ENCODE results near the gene GALNT18. TPM values are rescaled to one million over a fixed set of nuclear protein-coding genes. Genes with fewer than 3 reads are reported as not detected.

GALNT18 gene
- total and polyA plus RNA-seq, 7 experiments from 2014 or later: 0.15 to 1.7 (median 0.20) TPM; not detected in 4

DNA sequence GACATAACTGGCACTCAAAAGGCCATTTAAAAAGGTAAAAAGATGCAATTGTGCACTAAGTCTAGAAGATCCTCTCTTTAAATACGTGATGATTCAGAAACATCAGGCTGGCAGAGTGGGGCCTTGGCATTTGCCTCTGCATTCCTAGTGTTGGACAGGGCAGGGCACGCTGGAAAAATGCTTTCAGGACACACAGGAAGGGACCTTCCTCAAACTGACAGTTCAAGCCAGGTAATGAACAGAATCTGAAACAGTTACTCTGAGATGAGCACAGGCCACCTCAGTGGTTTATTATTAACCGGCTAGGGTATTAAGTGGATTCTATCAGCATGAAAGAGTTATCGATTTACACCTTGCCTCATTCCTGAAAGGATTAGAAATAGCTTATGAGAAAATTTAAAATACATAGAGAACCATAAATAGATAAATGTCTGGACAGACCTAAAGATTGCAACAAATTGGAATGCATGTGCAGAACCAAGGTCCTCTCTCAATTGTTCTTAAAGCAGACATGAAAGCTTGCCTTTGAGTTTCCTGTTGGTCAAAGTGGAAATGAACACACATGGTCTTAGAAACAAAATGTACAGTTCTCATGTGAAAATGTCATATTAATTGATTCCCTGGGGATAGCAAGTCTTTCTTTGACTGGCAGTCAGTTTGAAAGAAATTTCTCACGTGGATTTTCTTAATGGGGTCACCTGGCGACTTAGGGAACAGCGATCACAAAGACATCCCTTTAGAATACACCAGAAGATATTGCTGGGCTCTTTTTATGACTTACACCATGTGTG is 247.3 kb downstream of the GALNT18 start:
- H3K36me3 Mint-ChIP-seq: no peaks in the 10 kb centered on the region
- H3K27ac Mint-ChIP-seq: no peak overlapping the region
- no peak overlapping the region for H3K4me3 ChIP-seq (ENCODE audit: low read length)
- ATAC-seq: no peak
- POLR2A ChIA-PET: no interaction called here
- peaks cover 0 to 2% (median 0%) of the 10 kb centered on the region in 11 donors for H3K9me3 Mint-ChIP-seq
- no peak for DNase-seq
- H3K4me3 Mint-ChIP-seq: no peak overlapping the region
- H3K27ac ChIP-seq (ENCODE audit: low read depth, low read length): no peak overlapping the region
- H3K36me3 ChIP-seq (ENCODE audit: control insufficient read depth in 2 of 3, insufficient read depth in 3 of 3, low read length in 3 of 3): no peaks in the 10 kb centered on the region
- H3K4me1 Mint-ChIP-seq: no peaks in the 10 kb centered on the region
- no peaks in the 10 kb centered on the region for H3K4me1 ChIP-seq (ENCODE audit: control insufficient read depth in 2 of 2, insufficient read depth in 2 of 2, low read length in 2 of 2)
- CTCF ChIA-PET: interaction anchor here (0.8 kb wide), 1 partner anchor 346 kb away, joined by 3 read pairs; no protein-coding TSS in a partner anchor
- H3K9me3 ChIP-seq (ENCODE audit: control insufficient read depth in 2 of 3, low read length in 3 of 3): no peaks in the 10 kb centered on the region
- intact Hi-C loops (cut with micrococcal nuclease): no loop called here
- H3K27me3 Mint-ChIP-seq: peaks cover 0 to 26% (median under 1%) of the 10 kb centered on the region in 5 donors
- no peaks in the 10 kb centered on the region for H3K27me3 ChIP-seq (ENCODE audit: control insufficient read depth in 2 of 2, insufficient read depth in 2 of 2, low read length in 2 of 2)

DNA sequence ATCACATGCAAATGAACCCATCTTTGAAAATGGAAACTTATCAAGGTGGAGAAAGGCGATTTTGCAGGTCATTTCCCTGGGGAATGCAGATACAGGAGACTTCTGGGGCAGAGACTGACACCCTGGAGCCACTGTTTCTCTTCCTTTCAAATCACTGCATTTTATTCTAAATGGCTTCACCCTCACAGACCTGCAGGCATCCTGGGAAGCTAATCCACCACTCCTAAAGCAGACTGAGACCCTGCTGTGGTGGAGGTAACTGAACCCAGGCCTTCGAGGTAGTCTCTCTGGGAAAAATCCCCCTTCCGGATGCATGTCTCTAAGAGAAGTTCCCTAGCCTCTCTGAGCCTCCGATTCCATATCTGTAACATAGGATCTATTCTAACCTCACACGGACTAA is 247.9 kb downstream of the GALNT18 start:
- Mint-ChIP-seq H3K9me3 (peaks cover 0 to 4% (median 0%) of the 10 kb centered on the region in 11 donors), H3K4me3 (no peak overlapping the region), H3K36me3 (peaks cover 0 to 4% (median 0%) of the 10 kb centered on the region in 5 donors), H3K27ac (no peak overlapping the region), H3K4me1 (no peaks in the 10 kb centered on the region), H3K27me3 (peaks cover 0 to 30% (median 6%) of the 10 kb centered on the region in 5 donors)
- Histone ChIP-seq H3K27ac (ENCODE audit: low read depth, low read length) (no peak overlapping the region), H3K27me3 (ENCODE audit: control insufficient read depth in 2 of 2, insufficient read depth in 2 of 2, low read length in 2 of 2) (no peaks in the 10 kb centered on the region), H3K4me3 (ENCODE audit: low read length) (no peak overlapping the region), H3K4me1 (ENCODE audit: control insufficient read depth in 2 of 2, insufficient read depth in 2 of 2, low read length in 2 of 2) (no peaks in the 10 kb centered on the region), H3K36me3 (ENCODE audit: control insufficient read depth in 2 of 3, insufficient read depth in 3 of 3, low read length in 3 of 3) (no peaks in the 10 kb centered on the region), H3K9me3 (ENCODE audit: control insufficient read depth in 2 of 3, low read length in 3 of 3) (no peaks in the 10 kb centered on the region)
- intact Hi-C loops (cut with micrococcal nuclease): no loop called here
- ChIA-PET CTCF (no interaction called here), POLR2A (no interaction called here)
- DNase-seq: no peak
- no peak for ATAC-seq

DNA sequence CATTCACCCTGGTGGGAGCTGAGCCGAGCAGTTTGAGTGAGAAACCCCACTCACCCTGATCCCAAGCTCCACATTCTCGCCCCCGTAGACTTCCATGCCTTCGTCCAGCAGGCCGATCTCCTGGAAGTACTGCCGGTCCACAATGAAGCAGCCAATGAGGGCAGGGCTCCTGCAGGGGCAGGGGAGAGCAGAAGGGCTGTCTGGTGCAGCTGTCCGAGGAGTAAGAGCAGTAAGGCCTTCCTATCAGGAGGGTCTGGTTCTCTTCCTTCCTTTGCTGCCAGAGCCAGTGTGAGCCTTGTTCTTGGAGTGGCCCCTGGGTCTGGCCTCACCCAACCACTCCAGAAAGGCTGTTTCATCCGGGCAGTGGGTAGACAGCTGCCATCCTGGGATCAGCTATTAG is 249.3 kb downstream of the GALNT18 start:
- H3K36me3 Mint-ChIP-seq: peaks cover 0 to 6% (median 0%) of the 10 kb centered on the region in 5 donors
- no peak for ATAC-seq
- H3K27me3 Mint-ChIP-seq: peaks cover 0 to 30% (median 9%) of the 10 kb centered on the region in 5 donors
- H3K4me1 Mint-ChIP-seq: no peaks in the 10 kb centered on the region
- H3K27ac ChIP-seq (ENCODE audit: low read depth, low read length): no peak overlapping the region
- DNase-seq: no peak
- no peaks in the 10 kb centered on the region for H3K36me3 ChIP-seq (ENCODE audit: control insufficient read depth in 2 of 3, insufficient read depth in 3 of 3, low read length in 3 of 3)
- no peak overlapping the region for H3K27ac Mint-ChIP-seq
- intact Hi-C loops (cut with micrococcal nuclease): no loop called here
- H3K4me3 ChIP-seq (ENCODE audit: low read length): no peak overlapping the region
- no peak overlapping the region for H3K4me3 Mint-ChIP-seq
- POLR2A ChIA-PET: no interaction called here
- peaks cover 0 to 14% (median 6%) of the 10 kb centered on the region in 11 donors for H3K9me3 Mint-ChIP-seq
- H3K9me3 ChIP-seq (ENCODE audit: control insufficient read depth in 2 of 3, low read length in 3 of 3): no peaks in the 10 kb centered on the region
- CTCF ChIA-PET: no interaction called here
- no peaks in the 10 kb centered on the region for H3K27me3 ChIP-seq (ENCODE audit: control insufficient read depth in 2 of 2, insufficient read depth in 2 of 2, low read length in 2 of 2)
- H3K4me1 ChIP-seq (ENCODE audit: control insufficient read depth in 2 of 2, insufficient read depth in 2 of 2, low read length in 2 of 2): no peaks in the 10 kb centered on the region

DNA sequence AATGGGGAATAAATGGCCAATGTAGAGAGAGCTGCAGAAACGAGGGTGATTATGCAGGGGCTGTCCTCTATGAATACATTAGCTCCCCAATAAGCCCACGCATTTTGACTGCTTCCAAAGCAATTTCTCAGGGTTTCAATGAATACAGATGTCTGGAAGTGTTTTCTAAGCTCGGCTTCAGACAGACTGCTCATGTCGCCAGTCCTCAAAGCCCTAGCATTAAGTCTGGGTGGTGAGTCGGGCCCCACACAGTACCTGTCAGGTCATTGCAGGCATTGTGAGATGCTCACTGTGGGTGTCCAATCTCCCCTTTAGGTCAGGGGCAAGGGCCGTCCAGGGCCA is 250.9 kb downstream of the GALNT18 start:
- ATAC-seq (no peak), DNase-seq (no peak)
- Mint-ChIP-seq H3K9me3 (peaks cover 0 to 19% (median 6%) of the 10 kb centered on the region in 11 donors), H3K4me1 (no peaks in the 10 kb centered on the region), H3K36me3 (peaks cover 0 to 6% (median 0%) of the 10 kb centered on the region in 5 donors), H3K27ac (no peak overlapping the region), H3K27me3 (peaks cover 0 to 30% (median 10%) of the 10 kb centered on the region in 5 donors), H3K4me3 (no peak overlapping the region)
- Histone ChIP-seq H3K4me3 (ENCODE audit: low read length) (no peak overlapping the region), H3K27ac (ENCODE audit: low read depth, low read length) (no peak overlapping the region), H3K27me3 (ENCODE audit: control insufficient read depth in 2 of 2, insufficient read depth in 2 of 2, low read length in 2 of 2) (no peaks in the 10 kb centered on the region), H3K4me1 (ENCODE audit: control insufficient read depth in 2 of 2, insufficient read depth in 2 of 2, low read length in 2 of 2) (no peaks in the 10 kb centered on the region), H3K9me3 (ENCODE audit: control insufficient read depth in 2 of 3, low read length in 3 of 3) (no peaks in the 10 kb centered on the region), H3K36me3 (ENCODE audit: control insufficient read depth in 2 of 3, insufficient read depth in 3 of 3, low read length in 3 of 3) (no peaks in the 10 kb centered on the region)
- POLR2A ChIA-PET: no interaction called here
- CTCF ChIA-PET: no interaction called here
- intact Hi-C loops (cut with micrococcal nuclease): no loop called here

DNA sequence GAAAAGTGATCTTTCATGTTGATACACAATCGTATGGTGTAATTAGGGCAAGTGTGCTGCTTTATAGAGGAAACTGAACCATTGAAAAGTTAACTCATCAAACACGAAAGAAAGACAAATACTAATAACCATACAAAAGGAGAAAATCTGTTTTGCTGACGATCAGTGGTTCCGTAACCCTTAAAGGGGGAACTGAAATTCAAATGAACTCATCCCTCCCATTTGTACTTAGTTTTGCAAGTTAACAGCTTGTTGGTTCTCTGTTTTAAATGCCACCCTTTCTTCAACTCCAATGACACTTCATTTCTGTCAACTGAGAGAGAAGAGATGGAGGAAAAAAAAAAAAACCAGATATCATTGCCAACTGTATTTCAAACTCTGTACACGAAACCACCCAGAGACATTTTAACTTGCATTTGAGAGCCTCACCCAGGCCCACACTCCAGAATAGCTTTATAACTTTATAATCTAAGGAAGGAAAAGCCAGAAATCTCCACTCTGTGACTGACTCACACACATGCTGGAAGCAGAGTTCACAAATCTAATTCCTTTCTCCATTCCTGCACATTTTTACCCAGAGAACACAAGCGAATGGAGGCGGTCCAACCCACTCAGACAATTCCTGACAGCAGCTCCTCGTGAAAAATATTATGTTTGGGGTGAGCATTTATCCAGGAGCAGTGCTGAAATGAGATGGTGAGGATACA is 251.4 kb downstream of the GALNT18 start:
- Histone ChIP-seq H3K36me3 (ENCODE audit: control insufficient read depth in 2 of 3, insufficient read depth in 3 of 3, low read length in 3 of 3) (no peaks in the 10 kb centered on the region), H3K27ac (ENCODE audit: low read depth, low read length) (no peak overlapping the region), H3K4me1 (ENCODE audit: control insufficient read depth in 2 of 2, insufficient read depth in 2 of 2, low read length in 2 of 2) (no peaks in the 10 kb centered on the region), H3K27me3 (ENCODE audit: control insufficient read depth in 2 of 2, insufficient read depth in 2 of 2, low read length in 2 of 2) (no peaks in the 10 kb centered on the region), H3K4me3 (ENCODE audit: low read length) (no peak overlapping the region), H3K9me3 (ENCODE audit: control insufficient read depth in 2 of 3, low read length in 3 of 3) (no peaks in the 10 kb centered on the region)
- intact Hi-C loops (cut with micrococcal nuclease): no loop called here
- ATAC-seq (no peak), DNase-seq (no peak)
- POLR2A ChIA-PET: no interaction called here
- Mint-ChIP-seq H3K4me1 (no peaks in the 10 kb centered on the region), H3K27me3 (peaks cover 0 to 30% (median 10%) of the 10 kb centered on the region in 5 donors), H3K27ac (no peak overlapping the region), H3K36me3 (peaks cover 0 to 6% (median 0%) of the 10 kb centered on the region in 5 donors), H3K9me3 (peaks cover 0 to 19% (median 7%) of the 10 kb centered on the region in 11 donors), H3K4me3 (no peak overlapping the region)
- CTCF ChIA-PET: no interaction called here

DNA sequence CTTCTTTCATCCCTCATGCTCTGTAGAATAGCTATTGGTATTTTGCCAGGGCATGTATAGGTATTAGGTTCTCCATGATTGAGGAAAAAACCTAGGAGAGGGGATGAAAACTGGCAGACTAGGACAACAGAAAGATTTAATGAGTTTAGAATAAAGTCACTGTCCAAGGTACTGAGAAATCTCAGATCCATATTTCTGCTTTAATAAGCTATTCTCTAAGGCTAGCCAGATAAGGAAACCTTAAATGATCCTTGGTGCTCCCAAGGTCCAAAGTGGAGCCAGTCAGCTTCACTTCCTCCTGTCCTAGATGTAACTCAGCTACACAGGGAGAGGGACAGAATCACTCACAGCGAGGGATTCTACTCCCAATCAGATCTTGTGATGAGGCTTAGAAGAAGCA is 255.0 kb downstream of the GALNT18 start:
- CTCF ChIA-PET: interaction anchor here (0.7 kb wide), 1 partner anchor 298 kb away, joined by 3 read pairs; no protein-coding TSS in a partner anchor
- Mint-ChIP-seq H3K27me3 (peaks cover 3 to 33% (median 10%) of the 10 kb centered on the region in 5 donors), H3K9me3 (peaks cover 0 to 19% (median 6%) of the 10 kb centered on the region in 11 donors), H3K4me1 (no peaks in the 10 kb centered on the region), H3K36me3 (peaks cover 0 to 6% (median 0%) of the 10 kb centered on the region in 5 donors), H3K4me3 (no peak overlapping the region), H3K27ac (no peak overlapping the region)
- Histone ChIP-seq H3K4me1 (ENCODE audit: control insufficient read depth in 2 of 2, insufficient read depth in 2 of 2, low read length in 2 of 2) (no peaks in the 10 kb centered on the region), H3K27ac (ENCODE audit: low read depth, low read length) (no peak overlapping the region), H3K36me3 (ENCODE audit: control insufficient read depth in 2 of 3, insufficient read depth in 3 of 3, low read length in 3 of 3) (no peaks in the 10 kb centered on the region), H3K27me3 (ENCODE audit: control insufficient read depth in 2 of 2, insufficient read depth in 2 of 2, low read length in 2 of 2) (no peaks in the 10 kb centered on the region), H3K4me3 (ENCODE audit: low read length) (no peak overlapping the region), H3K9me3 (ENCODE audit: control insufficient read depth in 2 of 3, low read length in 3 of 3) (no peaks in the 10 kb centered on the region)
- POLR2A ChIA-PET: no interaction called here
- intact Hi-C loops (cut with micrococcal nuclease): no loop called here
- no peak for ATAC-seq
- no peak for DNase-seq

All from naive thymus-derived CD4-positive, alpha-beta T cell (primary cell).